ENCODE measurements around the gene PCDHGA4. TPM values are rescaled to one million over a fixed set of nuclear protein-coding genes. Genes with fewer than 3 reads are reported as not detected.

Gene PCDHGA4
- total and polyA plus RNA-seq, 2 of the 13 experiments (the other 11 are each of a cell fraction or from before 2014, with no cell fraction given), result 0.49 to 0.58 TPM

DNA sequence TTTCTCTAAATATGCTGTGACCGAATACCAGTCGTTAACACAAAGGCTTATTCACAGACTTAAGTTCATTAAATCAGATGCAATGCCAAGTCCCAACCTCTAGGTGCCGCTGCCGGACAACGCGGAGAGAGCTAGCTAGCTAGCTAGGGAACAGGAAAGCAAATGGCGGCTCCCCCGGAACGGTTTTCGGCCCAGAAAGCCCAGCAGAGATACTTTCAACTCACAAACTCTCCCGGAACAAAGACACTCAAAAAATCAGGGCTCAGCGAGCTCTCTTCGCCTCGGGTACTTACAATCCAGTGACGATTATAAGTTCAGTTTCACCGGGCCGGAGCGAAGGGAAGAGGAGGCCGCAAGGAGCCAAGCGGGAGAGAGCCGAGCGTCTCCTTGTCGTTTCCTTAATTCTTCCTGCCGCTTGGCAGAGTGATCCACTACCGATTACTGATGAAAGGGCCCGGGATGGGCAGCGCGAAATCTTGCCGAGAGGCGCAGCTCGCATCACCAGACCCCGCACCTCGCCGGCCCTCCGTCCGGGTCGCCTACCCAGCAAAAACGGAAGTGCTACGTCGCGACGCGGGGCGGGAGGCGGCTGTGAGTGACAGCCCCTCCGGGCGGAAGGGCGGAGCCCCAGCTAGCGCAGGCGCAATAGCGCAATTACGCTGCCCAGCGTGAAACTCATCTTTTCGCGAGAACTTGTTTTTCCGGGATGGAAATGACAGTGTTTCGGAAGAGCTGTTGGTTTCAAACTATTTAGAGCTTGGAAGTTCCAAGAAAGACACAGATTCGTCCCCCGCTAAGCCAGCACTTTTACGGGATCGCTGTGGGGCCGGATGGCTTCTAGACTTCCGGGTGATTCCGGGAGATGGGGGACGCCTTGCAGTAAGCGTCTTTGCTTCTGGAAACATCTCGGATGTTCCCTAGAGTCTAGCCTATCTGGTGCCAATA lies 34.3 kb upstream of the PCDHGA4 start, which contains the start of gene TAF7 (continued):
- TF ChIP-seq TCF12 (IDR thresholded peaks at IDR 0.05) (no peak), TCF12 (CRISPR knock-in tag; IDR thresholded peaks at IDR 0.05) (no peak), NFATC3 (CRISPR knock-in tag; IDR thresholded peaks at IDR 0.05) (no peak), FOXA3 (CRISPR knock-in tag; IDR thresholded peaks at IDR 0.05) (0 out of 2 replicates have a peak, but pooled peaks have one; percentile 26), ZFP36 (IDR thresholded peaks at IDR 0.05; ENCODE audit: borderline replicate concordance, low read depth, low read length, partially characterized antibody) (no peak), ZSCAN12 (CRISPR knock-in tag; IDR thresholded peaks at IDR 0.05) (peak; percentile 78; the same call in 1 of the 2 replicates), ZNF253 (CRISPR knock-in tag; IDR thresholded peaks at IDR 0.05; ENCODE audit: borderline replicate concordance) (no peak), ZNF772 (CRISPR knock-in tag; IDR thresholded peaks at IDR 0.05) (peak; percentile 91), ZNF879 (CRISPR knock-in tag; IDR thresholded peaks at IDR 0.05) (peak; percentile 50; the same call in 1 of the 2 replicates), ZNF232 (CRISPR knock-in tag; IDR thresholded peaks at IDR 0.05; ENCODE audit: borderline replicate concordance) (peak; percentile 42; the same call in 1 of the 2 replicates), RFX5 (IDR thresholded peaks at IDR 0.05; ENCODE audit: low read depth, low read length) (no peak), ZNF549 (CRISPR knock-in tag; IDR thresholded peaks at IDR 0.05) (no peak), MTA1 (CRISPR knock-in tag; IDR thresholded peaks at IDR 0.05; ENCODE audit: borderline replicate concordance) (peak; percentile 36; the same call in 1 of the 2 replicates), HNF4A (CRISPR knock-in tag; IDR thresholded peaks at IDR 0.05) (no peak), ARNT (IDR thresholded peaks at IDR 0.05) (no peak)
- TF ChIP-seq, protein P1, sequence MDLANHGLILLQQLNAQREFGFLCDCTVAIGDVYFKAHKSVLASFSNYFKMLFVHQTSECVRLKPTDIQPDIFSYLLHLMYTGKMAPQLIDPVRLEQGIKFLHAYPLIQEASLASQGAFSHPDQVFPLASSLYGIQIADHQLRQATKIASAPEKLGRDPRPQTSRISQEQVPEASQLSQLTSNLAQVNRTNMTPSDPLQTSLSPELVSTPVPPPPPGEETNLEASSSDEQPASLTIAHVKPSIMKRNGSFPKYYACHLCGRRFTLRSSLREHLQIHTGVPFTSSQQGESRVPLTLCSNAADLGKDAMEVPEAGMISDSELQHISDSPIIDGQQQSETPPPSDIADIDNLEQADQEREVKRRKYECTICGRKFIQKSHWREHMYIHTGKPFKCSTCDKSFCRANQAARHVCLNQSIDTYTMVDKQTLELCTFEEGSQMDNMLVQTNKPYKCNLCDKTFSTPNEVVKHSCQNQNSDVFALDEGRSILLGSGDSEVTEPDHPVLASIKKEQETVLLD (CRISPR knock-in tag; IDR thresholded peaks at IDR 0.05; ENCODE audit: low read depth), result no peak
- TF ChIP-seq, protein P2, sequence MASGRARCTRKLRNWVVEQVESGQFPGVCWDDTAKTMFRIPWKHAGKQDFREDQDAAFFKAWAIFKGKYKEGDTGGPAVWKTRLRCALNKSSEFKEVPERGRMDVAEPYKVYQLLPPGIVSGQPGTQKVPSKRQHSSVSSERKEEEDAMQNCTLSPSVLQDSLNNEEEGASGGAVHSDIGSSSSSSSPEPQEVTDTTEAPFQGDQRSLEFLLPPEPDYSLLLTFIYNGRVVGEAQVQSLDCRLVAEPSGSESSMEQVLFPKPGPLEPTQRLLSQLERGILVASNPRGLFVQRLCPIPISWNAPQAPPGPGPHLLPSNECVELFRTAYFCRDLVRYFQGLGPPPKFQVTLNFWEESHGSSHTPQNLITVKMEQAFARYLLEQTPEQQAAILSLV (CRISPR knock-in tag; IDR thresholded peaks at IDR 0.05; ENCODE audit: borderline replicate concordance), result peak; percentile 79; the same call in 1 of the 2 replicates
- TF ChIP-seq, protein P3, sequence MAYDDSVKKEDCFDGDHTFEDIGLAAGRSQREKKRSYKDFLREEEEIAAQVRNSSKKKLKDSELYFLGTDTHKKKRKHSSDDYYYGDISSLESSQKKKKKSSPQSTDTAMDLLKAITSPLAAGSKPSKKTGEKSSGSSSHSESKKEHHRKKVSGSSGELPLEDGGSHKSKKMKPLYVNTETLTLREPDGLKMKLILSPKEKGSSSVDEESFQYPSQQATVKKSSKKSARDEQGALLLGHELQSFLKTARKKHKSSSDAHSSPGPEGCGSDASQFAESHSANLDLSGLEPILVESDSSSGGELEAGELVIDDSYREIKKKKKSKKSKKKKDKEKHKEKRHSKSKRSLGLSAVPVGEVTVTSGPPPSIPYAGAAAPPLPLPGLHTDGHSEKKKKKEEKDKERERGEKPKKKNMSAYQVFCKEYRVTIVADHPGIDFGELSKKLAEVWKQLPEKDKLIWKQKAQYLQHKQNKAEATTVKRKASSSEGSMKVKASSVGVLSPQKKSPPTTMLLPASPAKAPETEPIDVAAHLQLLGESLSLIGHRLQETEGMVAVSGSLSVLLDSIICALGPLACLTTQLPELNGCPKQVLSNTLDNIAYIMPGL (CRISPR knock-in tag; IDR thresholded peaks at IDR 0.05; ENCODE audit: borderline replicate concordance in 1 of 2, low read depth in 1 of 2), result peak; percentile 78 to 93
- TF ChIP-seq, protein P4, sequence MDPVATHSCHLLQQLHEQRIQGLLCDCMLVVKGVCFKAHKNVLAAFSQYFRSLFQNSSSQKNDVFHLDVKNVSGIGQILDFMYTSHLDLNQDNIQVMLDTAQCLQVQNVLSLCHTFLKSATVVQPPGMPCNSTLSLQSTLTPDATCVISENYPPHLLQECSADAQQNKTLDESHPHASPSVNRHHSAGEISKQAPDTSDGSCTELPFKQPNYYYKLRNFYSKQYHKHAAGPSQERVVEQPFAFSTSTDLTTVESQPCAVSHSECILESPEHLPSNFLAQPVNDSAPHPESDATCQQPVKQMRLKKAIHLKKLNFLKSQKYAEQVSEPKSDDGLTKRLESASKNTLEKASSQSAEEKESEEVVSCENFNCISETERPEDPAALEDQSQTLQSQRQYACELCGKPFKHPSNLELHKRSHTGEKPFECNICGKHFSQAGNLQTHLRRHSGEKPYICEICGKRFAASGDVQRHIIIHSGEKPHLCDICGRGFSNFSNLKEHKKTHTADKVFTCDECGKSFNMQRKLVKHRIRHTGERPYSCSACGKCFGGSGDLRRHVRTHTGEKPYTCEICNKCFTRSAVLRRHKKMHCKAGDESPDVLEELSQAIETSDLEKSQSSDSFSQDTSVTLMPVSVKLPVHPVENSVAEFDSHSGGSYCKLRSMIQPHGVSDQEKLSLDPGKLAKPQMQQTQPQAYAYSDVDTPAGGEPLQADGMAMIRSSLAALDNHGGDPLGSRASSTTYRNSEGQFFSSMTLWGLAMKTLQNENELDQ (CRISPR knock-in tag; IDR thresholded peaks at IDR 0.05; ENCODE audit: borderline replicate concordance), result peak; percentile 28; the same call in 1 of the 2 replicates
- TF ChIP-seq, protein P5, sequence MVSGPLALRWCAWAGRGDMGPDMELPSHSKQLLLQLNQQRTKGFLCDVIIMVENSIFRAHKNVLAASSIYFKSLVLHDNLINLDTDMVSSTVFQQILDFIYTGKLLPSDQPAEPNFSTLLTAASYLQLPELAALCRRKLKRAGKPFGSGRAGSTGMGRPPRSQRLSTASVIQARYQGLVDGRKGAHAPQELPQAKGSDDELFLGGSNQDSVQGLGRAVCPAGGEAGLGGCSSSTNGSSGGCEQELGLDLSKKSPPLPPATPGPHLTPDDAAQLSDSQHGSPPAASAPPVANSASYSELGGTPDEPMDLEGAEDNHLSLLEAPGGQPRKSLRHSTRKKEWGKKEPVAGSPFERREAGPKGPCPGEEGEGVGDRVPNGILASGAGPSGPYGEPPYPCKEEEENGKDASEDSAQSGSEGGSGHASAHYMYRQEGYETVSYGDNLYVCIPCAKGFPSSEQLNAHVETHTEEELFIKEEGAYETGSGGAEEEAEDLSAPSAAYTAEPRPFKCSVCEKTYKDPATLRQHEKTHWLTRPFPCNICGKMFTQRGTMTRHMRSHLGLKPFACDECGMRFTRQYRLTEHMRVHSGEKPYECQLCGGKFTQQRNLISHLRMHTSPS (CRISPR knock-in tag; IDR thresholded peaks at IDR 0.05; ENCODE audit: low read depth), result peak; percentile 51; the same call in 1 of the 2 replicates

All from HepG2 (cell line).